ENCODE data around the gene GPR180. TPM values are rescaled to one million over a fixed set of nuclear protein-coding genes. Genes with fewer than 3 reads are reported as not detected.

The GPR180 gene
- total and polyA plus RNA-seq, 2 of the 13 experiments (the other 11 are each of a cell fraction or from before 2014, with no cell fraction given) = not detected

DNA sequence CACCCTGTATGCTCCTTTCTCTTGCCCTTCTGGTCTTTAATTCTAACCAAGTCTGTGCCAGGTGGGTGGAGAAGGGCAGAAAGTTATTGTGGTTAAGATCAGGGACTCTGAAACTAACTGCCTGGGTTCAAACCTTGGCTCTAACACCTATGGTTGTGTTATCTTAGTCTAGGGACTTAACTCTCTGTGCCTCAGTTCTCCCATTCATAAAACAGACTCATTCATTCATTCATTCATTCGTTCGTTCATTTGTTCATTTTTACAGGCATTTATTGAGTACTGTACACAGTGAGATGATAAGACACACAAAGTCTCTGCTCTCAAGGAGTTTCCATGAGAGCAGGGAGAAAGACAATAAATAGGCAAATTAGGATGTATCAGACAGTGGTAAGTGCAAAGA lies 80.6 kb downstream of the GPR180 start:
- CTCF ChIA-PET (ENCODE audit: low intra/inter-chr PET ratio, low total read pairs) = no interaction called here
- H3K4me1 ChIP-seq (ENCODE audit: insufficient read depth, low read length) = no peaks in the 10 kb centered on the region
- BruUV-seq (replicated peaks) = no TSS peak
- no peak overlapping the region for H3K9ac ChIP-seq (ENCODE audit: insufficient read depth, low read depth, low read length)
- no peaks in the 10 kb centered on the region for H4K20me1 ChIP-seq (ENCODE audit: insufficient read depth, low read length)
- H3K4me3 ChIP-seq (replicated peaks in 1 of 3; ENCODE audit: insufficient read depth in 1 of 3, low read depth in 2 of 3, low read length in 3 of 3) = no peak overlapping the region
- POLR2A ChIA-PET = no interaction called here
- TF ChIP-seq BHLHE40 (IDR thresholded peaks at IDR 0.05; ENCODE audit: low read length) (no peak), RFXANK (CRISPR knock-in tag; IDR thresholded peaks at IDR 0.05) (no peak), CHD2 (IDR thresholded peaks at IDR 0.05; ENCODE audit: low read depth, low read length) (no peak), EED (CRISPR knock-in tag; IDR thresholded peaks at IDR 0.05) (no peak), AHR (CRISPR knock-in tag; IDR thresholded peaks at IDR 0.05) (no peak), PAX8 (CRISPR knock-in tag; IDR thresholded peaks at IDR 0.05; ENCODE audit: borderline replicate concordance) (no peak), KAT8 (CRISPR knock-in tag; IDR thresholded peaks at IDR 0.05) (no peak), TBX2 (CRISPR knock-in tag; IDR thresholded peaks at IDR 0.05; ENCODE audit: borderline replicate concordance) (no peak), GABPA (IDR thresholded peaks at IDR 0.05; ENCODE audit: low read depth, low read length) (no peak), GABPA (CRISPR knock-in tag; IDR thresholded peaks at IDR 0.05; ENCODE audit: low read depth) (no peak), ZNF232 (CRISPR knock-in tag; IDR thresholded peaks at IDR 0.05; ENCODE audit: borderline replicate concordance) (no peak), CHD4 (IDR thresholded peaks at IDR 0.05; ENCODE audit: borderline replicate concordance, low read length) (no peak)
- TF ChIP-seq, protein P1, sequence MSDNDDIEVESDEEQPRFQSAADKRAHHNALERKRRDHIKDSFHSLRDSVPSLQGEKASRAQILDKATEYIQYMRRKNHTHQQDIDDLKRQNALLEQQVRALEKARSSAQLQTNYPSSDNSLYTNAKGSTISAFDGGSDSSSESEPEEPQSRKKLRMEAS (IDR thresholded peaks at IDR 0.05) = no peak
- TF ChIP-seq, protein P2, sequence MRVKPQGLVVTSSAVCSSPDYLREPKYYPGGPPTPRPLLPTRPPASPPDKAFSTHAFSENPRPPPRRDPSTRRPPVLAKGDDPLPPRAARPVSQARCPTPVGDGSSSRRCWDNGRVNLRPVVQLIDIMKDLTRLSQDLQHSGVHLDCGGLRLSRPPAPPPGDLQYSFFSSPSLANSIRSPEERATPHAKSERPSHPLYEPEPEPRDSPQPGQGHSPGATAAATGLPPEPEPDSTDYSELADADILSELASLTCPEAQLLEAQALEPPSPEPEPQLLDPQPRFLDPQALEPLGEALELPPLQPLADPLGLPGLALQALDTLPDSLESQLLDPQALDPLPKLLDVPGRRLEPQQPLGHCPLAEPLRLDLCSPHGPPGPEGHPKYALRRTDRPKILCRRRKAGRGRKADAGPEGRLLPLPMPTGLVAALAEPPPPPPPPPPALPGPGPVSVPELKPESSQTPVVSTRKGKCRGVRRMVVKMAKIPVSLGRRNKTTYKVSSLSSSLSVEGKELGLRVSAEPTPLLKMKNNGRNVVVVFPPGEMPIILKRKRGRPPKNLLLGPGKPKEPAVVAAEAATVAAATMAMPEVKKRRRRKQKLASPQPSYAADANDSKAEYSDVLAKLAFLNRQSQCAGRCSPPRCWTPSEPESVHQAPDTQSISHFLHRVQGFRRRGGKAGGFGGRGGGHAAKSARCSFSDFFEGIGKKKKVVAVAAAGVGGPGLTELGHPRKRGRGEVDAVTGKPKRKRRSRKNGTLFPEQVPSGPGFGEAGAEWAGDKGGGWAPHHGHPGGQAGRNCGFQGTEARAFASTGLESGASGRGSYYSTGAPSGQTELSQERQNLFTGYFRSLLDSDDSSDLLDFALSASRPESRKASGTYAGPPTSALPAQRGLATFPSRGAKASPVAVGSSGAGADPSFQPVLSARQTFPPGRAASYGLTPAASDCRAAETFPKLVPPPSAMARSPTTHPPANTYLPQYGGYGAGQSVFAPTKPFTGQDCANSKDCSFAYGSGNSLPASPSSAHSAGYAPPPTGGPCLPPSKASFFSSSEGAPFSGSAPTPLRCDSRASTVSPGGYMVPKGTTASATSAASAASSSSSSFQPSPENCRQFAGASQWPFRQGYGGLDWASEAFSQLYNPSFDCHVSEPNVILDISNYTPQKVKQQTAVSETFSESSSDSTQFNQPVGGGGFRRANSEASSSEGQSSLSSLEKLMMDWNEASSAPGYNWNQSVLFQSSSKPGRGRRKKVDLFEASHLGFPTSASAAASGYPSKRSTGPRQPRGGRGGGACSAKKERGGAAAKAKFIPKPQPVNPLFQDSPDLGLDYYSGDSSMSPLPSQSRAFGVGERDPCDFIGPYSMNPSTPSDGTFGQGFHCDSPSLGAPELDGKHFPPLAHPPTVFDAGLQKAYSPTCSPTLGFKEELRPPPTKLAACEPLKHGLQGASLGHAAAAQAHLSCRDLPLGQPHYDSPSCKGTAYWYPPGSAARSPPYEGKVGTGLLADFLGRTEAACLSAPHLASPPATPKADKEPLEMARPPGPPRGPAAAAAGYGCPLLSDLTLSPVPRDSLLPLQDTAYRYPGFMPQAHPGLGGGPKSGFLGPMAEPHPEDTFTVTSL (CRISPR knock-in tag; IDR thresholded peaks at IDR 0.05; ENCODE audit: borderline replicate concordance) = no peak
- TF ChIP-seq, protein P3, sequence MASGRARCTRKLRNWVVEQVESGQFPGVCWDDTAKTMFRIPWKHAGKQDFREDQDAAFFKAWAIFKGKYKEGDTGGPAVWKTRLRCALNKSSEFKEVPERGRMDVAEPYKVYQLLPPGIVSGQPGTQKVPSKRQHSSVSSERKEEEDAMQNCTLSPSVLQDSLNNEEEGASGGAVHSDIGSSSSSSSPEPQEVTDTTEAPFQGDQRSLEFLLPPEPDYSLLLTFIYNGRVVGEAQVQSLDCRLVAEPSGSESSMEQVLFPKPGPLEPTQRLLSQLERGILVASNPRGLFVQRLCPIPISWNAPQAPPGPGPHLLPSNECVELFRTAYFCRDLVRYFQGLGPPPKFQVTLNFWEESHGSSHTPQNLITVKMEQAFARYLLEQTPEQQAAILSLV (CRISPR knock-in tag; IDR thresholded peaks at IDR 0.05; ENCODE audit: borderline replicate concordance) = no peak
- TF ChIP-seq, protein P4, sequence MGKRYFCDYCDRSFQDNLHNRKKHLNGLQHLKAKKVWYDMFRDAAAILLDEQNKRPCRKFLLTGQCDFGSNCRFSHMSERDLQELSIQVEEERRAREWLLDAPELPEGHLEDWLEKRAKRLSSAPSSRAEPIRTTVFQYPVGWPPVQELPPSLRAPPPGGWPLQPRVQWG (CRISPR knock-in tag; IDR thresholded peaks at IDR 0.05; ENCODE audit: borderline replicate concordance, low read depth) = no peak
- in situ Hi-C loops (cut with HindIII; ENCODE audit: extremely low pct_ligation_motif_present, low pct_unique_long_range_greater_than_20kb) = loop anchor here (25.0 kb wide), 1 partner anchor 480 kb away; no protein-coding TSS in a partner anchor
- peaks cover 0 to 16% of the 10 kb centered on the region in 2 experiments; a peak in 2 of 5 replicates for H3K27me3 ChIP-seq (ENCODE audit: control insufficient read depth in 1 of 2, insufficient read depth in 2 of 2, low read length in 2 of 2)
- intact Hi-C loops (cut with micrococcal nuclease; ENCODE audit: unreplicated experiment) = no loop called here
- WGBS (ENCODE audit: low lambda C conversion rate) = 0% methylated on average over 2 of the region's 2 CpGs
- no peaks in the 10 kb centered on the region for H3K79me2 ChIP-seq (ENCODE audit: insufficient read depth, low read length)
- H2AFZ ChIP-seq (ENCODE audit: low read length) = no peak overlapping the region
- no peak for DNase-seq (ENCODE audit: low spot score)
- no peak overlapping the region for H3K27ac ChIP-seq (ENCODE audit: extremely low read length, insufficient read depth, low read length)
- ATAC-seq = no peak
- H3K36me3 ChIP-seq (replicated peaks in 1 of 2; ENCODE audit: control insufficient read depth in 1 of 2, insufficient read depth in 2 of 2, low read length in 2 of 2) = no peaks in the 10 kb centered on the region
- H3K9me3 ChIP-seq (ENCODE audit: low read length) = no peaks in the 10 kb centered on the region
- FAIRE-seq = no peak
- H3K4me2 ChIP-seq (ENCODE audit: low read depth, low read length) = no peak overlapping the region
